Spleen (tissue), 7 donors: ENCODE measurements around the gene VWA3A.

ENCODE experiments used
- CTCF ChIP-seq, 11 experiments: fragments of 200-600 bp in 7 of 11; fragments of 450-650 bp in 4 of 11; sonication (generic) in 4 of 11; IDR thresholded peaks in 8 of 11; conservative IDR thresholded peaks in 3 of 11; 1 replicate in 7 of 11; 2 replicates in 4 of 11; pipeline versions ENCODE4 v1.4.0 to v1.8.0; 2016 to 2021; ENCODE audit warnings: antibody characterized with exemption in 11 of 11, inconsistent platforms in 4 of 11, mild to moderate bottlenecking in 1 of 11
- POLR2A ChIP-seq, 3 donors: fragments of 450-650 bp; IDR thresholded peaks; one replicate each; pipeline ENCODE4 v1.5.1; 2017; ENCODE audit warnings: antibody characterized with exemption in 3 of 3, mild to moderate bottlenecking in 1 of 3
- donor health status: DM: no; HTN: no; CAD: no; lungs with moderate emphysema.
- donor health status: DM: no; HTN: no; CAD: no.
- donor health status: DM: no; HTN: no; CAD: no.

DNA sequence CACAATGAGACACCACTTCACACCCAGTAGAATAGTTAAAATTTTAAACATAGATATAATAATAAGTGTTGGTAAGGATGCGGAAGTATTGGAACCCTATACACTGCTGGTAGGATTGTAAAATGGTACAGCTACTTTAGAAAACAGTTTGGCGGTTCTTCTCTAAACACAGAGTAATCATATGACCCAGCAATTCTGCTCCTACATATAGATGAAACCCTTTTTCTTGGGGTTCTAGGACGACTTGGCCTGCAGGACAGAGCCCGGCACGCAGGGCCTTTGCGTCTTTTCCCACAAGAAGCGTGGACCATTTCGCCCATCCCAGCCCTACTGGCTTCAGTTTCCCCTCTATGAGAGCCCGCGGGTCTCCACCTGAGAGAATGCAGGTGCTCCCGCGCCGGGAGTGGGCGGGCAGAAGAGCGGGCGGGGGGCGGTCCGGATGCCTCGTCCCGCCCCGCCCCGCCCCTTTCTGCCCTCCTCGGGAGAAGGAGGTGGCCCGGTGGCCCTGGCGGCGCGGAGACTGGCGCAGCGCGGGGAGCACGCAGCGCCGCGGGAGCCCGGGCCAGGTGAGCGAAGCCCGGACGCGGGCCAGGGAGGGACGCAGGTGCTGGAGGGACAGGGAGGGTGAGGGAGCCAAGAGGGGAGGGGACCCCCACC is 69.8 kb downstream of the VWA3A start, which contains the start of gene SDR42E2:
- TF ChIP-seq POLR2A (IDR thresholded peaks at IDR 0.05) (no peak), CTCF (IDR thresholded peaks at IDR 0.05 in 8 of 11, conservative IDR thresholded peaks at IDR 0.05 in 3 of 11) (no peak)
